Left renal pelvis (tissue), 4 donors: ENCODE data around the gene CYTIP. TPM values are rescaled to one million over a fixed set of nuclear protein-coding genes. Genes with fewer than 3 reads are reported as not detected.
A peak's percentile ranks its signal among the peaks of the same experiment; 100 is the strongest.

Experiments
- DNase-seq, 4 donors: peaks; one replicate each; pipeline ENCODE4 v3.0.0-alpha.2; 2013; ENCODE audit warnings: low read depth in 4 of 4, low spot score in 3 of 4
- polyA plus RNA-seq, 4 donors: library from polyadenylated mRNA; unstranded; fragments of 120-200 nt; gene quantifications; one replicate each; pipeline ENCODE4 v1.2.1, GENCODE V29; 2013; ENCODE audit not compliant: insufficient read length in 4 of 4

CYTIP gene
- polyA plus RNA-seq, result 1 to 10 TPM; 1.3 to 2.3 (median 2.1) TPM

GRCh38 chr2:157443795-157444640 is at the start of gene CYTIP:
TSS of gene CYTIP (minus strand) at chr2:157444089. CDS start at chr2:157444020, 69 bp downstream.
- no peak for DNase-seq

GRCh38 chr2:157492189-157492773 is 48.4 kb upstream of the CYTIP start:
- peak in 3 of 4 donors; percentile 31 to 36 (median 31) for DNase-seq

GRCh38 chr2:157489983-157490382 is 46.1 kb upstream of the CYTIP start:
- DNase-seq, result no peak

- no peak for DNase-seq
These were observed 45.0 kb upstream of the CYTIP start for GRCh38 chr2:157488877-157489276.

- DNase-seq, result no peak
These were observed 43.9 kb upstream of the CYTIP start for GRCh38 chr2:157487747-157488146.

GRCh38 chr2:157487271-157487610 is 43.4 kb upstream of the CYTIP start:
- DNase-seq, result no peak

- DNase-seq, result no peak
These were observed 42.8 kb upstream of the CYTIP start for GRCh38 chr2:157486596-157487270.

GRCh38 chr2:157480182-157480961 is 36.5 kb upstream of the CYTIP start:
- DNase-seq, result no peak

- DNase-seq, result no peak
These were observed 35.5 kb upstream of the CYTIP start for GRCh38 chr2:157479081-157480027.

- DNase-seq, result no peak
These were observed 34.0 kb upstream of the CYTIP start for GRCh38 chr2:157477919-157478318.

- DNase-seq, result no peak
These were observed 33.2 kb upstream of the CYTIP start for GRCh38 chr2:157476953-157477709.

- no peak for DNase-seq
These were observed 32.0 kb upstream of the CYTIP start for GRCh38 chr2:157475722-157476390.

- DNase-seq, result no peak
These were observed 29.7 kb upstream of the CYTIP start for GRCh38 chr2:157473581-157473980.

- DNase-seq, result no peak
These were observed 27.2 kb upstream of the CYTIP start for GRCh38 chr2:157471078-157471477.

- DNase-seq, result no peak
These were observed 26.4 kb upstream of the CYTIP start for GRCh38 chr2:157470321-157470720.

- no peak for DNase-seq
These were observed 25.8 kb upstream of the CYTIP start for GRCh38 chr2:157469726-157470125.

- no peak for DNase-seq
These were observed 25.2 kb upstream of the CYTIP start for GRCh38 chr2:157468931-157469708.

- no peak for DNase-seq
These were observed 22.9 kb upstream of the CYTIP start for GRCh38 chr2:157466764-157467163.
